ENCODE data around the gene NDUFS5.
A peak's percentile ranks its signal among the peaks of the same experiment; 100 is the strongest.
"Not testable (repeated sequence)": the region's sequence is repeated elsewhere in the genome, so short reads cannot be mapped to it uniquely, and the experiment has no call there.

NDUFS5 gene

DNA sequence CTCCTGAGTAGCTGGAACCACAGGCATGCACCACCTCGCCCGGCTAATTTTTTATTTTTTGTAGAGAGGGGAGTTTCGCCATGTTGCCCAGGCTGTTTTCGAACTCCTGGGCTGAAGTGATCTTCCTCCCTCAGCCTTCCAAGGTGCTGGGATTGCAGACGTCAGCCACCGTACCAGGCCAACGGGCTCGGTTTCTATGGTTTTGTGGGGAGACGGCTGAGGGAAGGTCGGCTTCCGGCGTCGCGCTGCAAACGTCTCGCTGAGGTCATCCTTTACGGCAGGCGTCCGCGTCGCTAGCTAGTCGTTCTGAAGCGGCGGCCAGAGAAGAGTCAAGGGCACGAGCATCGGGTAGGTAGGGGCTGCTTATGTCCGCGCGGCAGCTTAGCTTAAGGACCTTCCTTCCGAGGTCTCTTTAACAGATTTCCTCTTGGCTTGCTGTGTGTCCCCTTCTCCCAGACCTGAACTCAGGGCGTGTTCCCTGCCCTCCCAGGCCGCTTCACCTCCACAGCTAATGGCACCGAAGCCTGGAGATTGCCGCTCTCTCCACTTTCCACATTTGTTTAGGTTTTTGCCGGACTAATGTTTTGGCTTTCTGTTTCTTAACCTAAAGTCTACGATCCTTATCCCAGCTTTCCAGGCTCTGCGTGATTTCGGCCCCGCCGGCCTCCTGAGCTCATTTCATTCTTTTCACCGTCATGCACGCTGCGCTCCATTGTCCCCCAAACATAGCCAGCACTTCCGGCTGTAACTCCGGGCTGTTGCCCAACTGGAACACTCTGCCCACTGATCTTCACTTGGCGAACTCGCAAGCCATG lies at the start of gene NDUFS5:
Gene NDUFS5, plus strand, starts transcription at position 300 of the 815 bp plus-strand sequence. CDS start 2,375 bp downstream, outside the sequence.
- DNase-seq, result peak; percentile 79

DNA sequence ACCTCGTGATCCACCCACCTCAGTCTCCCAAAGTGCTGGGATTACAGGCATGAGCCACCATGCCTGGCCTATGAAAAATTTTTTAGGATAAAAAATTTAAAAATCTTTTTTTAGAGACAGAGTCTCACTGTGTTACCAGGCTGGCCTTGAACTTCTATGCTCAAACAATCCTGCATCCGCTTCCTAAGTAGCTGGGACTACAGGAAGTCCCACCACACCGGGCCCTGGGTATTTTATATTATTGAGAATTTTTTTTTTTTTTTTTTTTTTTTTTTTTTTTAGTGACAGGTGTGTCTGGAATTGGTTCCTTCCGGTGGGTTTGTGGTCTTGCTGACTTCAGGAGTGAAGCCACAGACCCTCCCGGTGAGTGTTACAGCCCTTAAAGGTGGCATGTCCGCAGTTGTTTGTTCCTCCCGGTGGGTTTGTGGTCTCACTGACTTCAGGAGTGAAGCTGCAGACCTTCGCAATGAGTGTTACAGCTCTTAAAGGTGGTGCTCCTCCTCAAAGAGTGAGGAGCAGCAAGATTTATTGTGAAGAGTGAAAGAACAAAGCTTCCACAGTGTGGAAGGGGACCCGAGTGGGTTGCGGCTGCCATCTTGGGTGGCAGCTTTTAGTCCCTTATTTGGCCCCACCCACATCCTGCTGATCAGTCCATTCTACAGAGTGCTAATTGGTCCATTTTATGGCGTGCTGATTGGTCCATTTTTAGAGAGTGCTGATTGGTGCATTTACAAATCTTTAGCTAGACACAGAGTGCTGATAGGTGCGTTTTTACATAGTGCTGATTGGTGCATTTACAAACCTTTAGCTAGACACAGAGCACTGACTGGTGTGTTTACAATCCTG lies 48.5 kb upstream of the NDUFS5 start:
- peak; percentile 73 for DNase-seq

DNA sequence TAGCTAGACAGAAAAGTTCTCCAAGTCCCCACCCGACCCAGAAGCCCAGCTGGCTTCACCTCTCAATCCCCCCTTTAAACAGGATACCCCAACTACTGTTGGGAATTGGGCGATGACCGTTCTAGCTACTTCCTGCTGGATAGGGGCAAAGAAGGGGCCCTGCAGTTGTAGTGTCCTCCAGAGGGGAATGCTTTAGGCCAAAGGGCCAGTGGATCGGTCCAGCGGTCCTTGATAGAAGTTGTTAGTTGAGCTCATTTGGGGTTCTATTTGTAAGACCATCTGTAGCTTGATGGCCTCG lies 48.0 kb upstream of the NDUFS5 start:
- peak; percentile 30 for DNase-seq

DNA sequence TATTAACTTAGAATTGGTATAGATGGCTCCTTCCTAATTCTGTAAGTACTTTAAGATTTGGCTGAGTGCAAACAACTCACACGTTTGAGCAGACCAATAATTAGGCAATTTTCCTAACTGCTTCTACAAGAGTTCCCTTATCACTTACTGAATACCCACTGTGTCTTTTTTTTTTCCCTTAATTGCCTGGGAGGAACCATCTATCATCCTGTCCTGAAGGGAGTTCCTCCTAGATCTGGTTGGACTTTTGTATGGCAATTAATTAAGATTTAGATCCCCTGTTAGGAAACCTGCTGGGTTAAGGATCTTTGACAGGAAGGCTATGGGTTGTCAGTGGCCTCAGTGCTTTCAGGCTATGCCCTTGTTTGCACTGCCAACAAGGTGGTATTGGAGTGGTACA lies 46.8 kb upstream of the NDUFS5 start:
- DNase-seq, result not testable (repeated sequence)

DNA sequence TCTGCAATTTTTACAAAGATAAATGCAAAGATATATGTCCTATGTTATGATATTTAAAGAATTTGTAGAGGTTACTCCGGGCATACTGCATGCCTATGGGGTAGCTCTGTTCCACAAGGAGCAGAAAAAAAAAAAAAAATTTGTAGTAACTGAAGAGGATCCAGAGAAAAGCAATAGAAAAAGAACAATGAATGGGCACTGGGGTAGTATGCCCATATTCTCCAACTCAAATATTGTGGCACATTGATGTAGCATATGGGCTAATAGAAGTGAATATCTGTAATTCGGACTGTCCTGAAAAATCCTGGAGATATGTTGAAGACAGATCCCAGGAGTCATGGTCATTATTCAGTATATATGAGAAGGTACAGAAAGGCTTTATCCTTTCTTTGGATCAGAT lies 36.2 kb upstream of the NDUFS5 start:
- DNase-seq, result no peak

DNA sequence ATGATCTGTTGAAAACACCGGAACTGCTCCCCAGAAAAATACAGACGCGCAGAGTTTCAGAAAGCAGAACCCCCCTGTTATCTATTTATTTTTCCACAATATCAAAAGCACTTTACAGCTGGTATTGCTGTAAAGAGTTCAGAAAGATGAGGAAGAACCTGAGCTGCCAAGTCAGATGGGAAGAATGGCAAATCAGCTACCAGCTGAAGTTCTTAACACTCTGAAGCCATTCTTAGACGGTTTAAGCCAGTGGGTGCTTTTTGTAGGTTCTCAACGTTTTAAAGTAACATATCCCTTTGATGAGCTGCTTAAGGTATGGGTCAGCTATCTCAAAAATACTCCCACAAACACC lies 35.8 kb upstream of the NDUFS5 start:
- DNase-seq, result no peak

DNA sequence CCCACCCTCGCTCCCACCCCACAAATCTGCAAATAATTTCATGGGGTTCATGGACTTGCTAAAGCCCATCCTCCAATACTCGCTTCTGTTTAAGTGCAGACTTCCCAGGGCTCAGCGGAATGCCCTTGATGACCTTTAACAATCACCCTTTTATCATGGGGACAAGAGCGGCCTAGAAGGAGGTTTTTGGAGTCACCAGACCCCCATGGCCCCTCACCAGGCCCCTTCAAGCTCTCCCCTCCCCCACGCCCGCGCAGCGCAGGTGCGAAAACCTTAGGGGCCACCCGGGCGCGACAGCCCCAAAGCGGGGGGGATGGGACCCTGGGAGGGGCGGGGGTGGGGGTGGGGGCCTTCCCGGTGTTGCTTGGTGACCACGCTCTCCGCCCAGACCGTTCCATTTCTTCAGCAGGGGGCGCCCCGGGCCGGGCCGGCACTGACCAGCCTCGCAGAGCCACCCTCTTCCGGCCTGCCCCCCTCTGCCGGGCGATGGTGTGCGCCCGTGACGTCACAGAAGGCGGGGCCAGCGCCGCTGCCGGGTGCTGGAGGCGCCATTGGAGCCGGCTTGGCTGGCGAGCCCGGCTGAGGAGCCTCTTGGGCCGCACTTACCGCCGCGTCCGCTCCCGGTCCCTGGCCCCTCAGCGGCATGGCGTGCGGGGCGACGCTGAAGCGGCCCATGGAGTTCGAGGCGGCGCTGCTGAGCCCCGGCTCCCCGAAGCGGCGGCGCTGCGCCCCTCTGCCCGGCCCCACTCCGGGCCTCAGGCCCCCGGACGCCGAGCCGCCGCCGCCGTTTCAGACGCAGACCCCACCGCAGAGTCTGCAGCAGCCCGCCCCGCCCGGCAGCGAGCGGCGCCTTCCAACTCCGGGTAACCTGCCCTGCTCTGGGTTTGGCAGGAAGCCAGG lies 35.2 kb upstream of the NDUFS5 start, which contains the start of gene AKIRIN1:
Gene AKIRIN1, plus strand, starts transcription at position 539 of the 900 bp plus-strand sequence. Its CDS starts 105 bp downstream, at position 644.
- peak; percentile 97 for DNase-seq

DNA sequence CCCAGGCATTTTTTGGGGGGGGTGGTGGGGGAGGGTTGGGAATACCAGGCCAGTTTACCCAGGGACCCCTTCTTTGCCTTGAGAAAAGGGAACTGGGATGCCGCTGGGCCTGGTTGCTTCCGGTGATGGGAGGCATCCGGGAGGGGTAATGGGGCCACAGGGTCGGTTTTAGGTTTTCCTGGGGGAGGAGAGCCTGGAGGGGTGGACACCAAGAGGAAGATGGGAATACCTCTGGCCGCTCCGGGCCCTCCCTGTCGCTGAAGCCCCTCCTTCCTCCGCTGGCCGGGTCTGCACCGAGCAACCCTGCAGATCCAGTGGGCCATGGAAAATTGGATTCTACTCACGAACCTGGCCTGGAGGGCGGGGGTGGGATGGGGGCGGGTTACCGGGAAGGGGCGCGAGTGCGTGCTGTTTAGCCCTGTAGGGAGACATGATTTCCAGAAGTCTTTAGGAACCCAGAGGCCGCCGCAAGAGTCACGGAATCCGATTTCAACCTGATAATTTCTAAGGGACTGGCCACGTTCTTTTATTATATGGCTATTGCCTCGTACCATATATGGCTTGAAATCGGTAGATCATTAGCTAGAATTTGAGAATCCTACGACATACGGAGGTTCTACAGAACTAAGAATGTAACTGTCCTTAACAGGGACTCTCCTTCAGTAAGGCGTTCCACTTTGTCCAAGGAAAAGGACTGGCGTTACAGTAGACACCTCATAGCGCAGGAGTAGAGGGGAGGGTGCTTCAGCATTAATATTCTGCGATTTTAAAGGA lies 34.3 kb upstream of the NDUFS5 start:
- no peak for DNase-seq

DNA sequence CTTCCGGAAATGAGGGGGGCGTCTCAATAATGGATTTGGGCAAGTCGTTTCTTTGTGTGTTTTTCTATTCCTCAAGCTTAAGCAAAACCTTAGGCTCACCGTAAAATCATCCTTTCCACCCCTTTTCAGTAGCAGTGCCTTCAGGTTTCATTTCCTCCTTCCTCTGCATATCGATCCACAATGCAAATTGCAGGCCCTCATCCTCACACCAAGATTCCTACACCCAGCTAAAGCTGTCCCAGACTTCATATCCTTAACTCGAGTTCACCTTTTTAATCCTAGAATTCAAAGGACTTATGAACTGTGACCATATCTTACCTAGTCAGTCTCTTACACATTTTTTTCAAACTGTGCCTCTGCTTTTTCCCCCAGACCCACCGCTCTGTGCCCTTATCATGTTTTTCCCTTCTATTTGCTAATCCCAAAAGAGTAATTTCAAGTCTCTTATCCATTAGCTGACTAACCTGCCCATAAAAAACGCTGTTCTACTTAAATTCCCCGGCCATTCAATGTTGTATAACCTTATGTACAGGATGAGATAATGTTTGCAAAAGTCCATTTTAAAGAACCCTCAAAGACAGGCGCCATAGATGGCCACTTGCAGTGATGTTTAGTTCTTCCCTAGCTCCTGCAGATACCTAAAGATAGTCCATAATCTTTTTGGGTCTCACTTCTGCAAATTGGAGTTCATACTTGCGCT lies 33.6 kb upstream of the NDUFS5 start:
- DNase-seq, result no peak

DNA sequence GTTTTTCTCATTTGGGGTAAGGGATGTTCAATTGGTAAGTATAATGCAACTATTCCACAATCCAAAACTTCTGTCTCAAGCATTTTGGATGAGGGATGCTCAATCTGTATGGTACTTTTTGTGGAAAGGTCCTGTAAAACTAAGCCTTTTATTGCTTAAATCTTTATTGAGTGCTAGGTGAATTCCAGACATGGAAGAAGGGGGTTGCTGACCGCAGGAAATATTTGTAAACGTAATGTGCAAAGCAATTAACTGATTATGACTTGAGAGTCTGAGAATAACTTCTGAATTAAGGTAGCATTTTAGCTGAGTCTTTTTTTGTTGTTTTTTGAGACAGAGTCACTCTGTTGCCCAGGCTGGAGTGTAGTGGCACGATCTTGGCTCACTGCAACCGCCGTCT lies 32.0 kb upstream of the NDUFS5 start:
- DNase-seq, result no peak

DNA sequence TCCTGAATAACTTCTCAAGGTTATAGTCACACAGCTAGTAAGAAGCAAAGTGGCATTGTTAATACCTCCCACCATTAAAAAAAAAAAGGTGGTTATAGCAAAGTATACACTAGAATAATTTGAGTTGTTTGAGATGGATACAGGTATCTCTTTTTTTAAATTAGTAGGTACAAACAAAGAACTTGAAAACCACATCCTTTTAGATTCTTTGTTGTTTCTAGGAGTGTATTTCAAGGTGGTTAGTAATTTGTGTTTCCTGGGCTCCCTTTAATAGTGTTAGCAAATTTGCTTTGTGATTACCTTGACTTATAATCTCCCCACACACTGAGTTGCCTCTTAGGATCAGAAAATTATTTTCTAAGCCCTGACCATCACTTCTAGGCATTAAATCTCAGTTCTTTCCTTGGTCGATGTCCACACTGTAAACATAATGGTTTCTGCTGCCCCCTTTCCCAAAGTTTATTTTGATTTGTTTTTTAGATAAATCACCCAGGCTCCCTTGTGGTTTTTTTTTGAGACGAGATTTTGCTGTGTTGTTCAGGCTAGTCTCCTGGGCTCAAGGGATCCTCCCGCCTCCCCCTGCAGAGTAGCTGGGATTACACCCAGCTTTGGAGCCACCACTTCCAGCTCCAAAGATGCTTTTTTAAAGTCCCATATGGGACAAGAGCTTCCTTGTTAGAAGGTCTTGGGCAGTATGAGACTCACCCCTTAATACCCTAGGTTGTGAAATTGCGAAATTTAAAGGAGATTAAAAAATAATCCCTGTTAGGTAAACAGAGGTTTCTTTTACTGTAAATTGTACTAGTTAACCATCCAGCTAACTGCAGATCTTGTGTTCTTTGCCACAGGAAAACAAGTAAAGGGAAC lies 28.9 kb upstream of the NDUFS5 start:
- no peak for DNase-seq

DNA sequence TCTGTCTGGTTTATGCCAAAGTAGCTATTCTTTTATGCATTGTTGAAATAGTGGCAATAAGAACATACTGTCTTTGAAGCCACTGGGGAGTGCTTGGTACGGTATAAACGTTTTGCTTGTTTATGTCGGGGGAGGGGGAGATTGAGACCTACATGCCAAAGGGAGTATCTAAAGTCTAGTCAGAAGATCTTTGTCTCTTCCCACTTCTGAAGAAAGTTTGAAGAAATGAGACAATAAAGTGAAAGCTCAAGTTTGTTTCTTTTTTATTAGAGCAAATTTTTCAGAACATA lies 28.3 kb upstream of the NDUFS5 start:
- no peak for DNase-seq

DNA sequence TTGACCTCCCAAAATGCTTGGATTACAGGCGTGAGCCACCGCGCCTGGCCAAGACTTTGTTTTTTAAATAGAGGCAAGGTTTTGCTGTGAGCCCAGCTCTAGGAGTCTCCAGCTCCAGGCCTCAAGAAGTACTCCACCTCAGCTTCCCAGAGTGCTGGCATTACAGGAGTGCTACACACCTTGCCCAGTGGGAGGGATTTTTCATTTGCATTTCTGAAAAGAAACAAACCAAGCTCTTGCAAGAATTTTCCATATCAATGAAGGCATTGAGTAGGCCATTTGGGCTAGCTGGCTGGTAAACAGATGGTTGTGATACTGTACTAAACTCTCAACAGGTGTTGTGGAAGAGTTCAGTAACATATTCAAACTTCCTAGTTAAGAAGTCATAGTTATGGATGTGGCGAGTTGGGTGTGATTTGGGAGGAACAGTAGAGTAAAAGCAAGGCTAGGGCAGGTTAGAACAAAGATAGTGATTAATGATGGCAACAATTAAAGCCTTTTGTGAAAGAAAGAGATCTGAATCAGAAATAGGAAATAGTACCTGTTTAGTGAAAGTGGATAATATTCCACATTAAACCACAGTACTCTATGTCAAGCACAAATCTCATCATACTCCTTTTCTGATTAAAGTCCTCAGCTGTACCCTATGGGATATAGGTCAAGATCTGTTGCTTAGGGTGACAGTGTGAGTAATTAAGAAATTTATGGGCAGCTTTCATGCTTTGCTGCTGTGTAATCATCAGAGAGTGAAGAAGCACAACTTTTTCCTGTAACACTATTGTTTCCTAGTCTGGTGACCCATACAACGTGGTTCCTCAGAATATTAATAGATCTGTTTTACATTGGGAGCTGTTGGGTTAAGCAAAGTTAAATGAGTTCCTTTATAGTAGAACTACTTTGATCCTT lies 24.4 kb upstream of the NDUFS5 start:
- DNase-seq, result no peak

DNA sequence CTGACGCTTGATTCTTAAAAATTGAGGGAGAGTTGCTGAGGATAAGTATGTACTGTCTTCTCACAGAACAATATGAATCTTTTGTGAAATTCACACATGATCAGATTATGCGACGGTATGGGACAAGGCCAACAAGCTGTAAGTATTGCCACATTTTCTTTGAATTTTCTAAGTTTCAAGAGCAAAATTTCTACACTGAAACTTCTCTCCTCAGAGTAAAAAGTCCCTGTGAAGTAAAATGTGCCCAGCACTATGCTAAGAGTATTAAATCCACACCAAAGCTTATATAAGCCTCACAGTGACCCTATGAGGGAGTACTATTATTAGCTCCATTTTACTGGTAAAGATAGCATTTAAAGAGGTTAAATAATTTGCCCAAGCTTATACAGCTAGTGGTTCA lies 22.9 kb upstream of the NDUFS5 start:
- DNase-seq, result no peak

DNA sequence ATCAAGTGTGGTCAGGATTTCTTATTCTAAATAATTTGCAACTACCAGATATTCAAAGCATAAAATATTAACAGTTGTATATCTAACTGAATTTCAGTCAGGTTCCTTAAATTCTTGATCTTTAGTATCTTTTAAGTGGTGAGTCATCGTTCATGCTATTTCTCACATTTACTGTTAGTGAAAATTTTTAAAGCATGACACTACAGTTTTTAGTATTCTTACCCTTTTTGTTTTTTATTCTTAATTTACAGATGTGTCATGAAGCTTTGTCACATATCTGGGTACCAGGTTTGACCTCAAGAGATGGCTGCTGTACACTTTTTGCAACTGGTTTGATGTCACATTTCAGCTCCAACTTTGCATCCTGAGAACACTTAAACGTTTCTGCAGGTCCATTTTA lies 22.4 kb upstream of the NDUFS5 start:
- DNase-seq, result no peak

DNA sequence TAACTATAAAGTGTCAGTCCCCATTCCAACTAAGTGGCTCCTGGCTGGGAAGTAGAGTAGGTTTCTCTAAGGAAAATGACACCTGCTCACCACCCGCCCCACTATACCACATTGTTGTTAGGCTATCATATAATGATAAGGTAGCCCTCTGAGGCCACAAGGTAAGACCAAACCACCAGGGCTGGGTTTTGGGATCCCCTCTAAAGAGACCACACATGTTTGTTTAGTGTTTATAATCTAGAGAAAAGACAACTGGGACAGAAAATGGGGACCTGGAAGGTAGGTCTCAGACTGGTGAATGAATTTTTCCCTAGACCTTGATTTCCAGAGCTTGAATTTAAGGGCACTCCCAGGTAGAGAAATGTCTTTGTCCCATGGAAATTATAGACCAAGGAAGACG lies 19.9 kb upstream of the NDUFS5 start:
- no peak for DNase-seq

DNA sequence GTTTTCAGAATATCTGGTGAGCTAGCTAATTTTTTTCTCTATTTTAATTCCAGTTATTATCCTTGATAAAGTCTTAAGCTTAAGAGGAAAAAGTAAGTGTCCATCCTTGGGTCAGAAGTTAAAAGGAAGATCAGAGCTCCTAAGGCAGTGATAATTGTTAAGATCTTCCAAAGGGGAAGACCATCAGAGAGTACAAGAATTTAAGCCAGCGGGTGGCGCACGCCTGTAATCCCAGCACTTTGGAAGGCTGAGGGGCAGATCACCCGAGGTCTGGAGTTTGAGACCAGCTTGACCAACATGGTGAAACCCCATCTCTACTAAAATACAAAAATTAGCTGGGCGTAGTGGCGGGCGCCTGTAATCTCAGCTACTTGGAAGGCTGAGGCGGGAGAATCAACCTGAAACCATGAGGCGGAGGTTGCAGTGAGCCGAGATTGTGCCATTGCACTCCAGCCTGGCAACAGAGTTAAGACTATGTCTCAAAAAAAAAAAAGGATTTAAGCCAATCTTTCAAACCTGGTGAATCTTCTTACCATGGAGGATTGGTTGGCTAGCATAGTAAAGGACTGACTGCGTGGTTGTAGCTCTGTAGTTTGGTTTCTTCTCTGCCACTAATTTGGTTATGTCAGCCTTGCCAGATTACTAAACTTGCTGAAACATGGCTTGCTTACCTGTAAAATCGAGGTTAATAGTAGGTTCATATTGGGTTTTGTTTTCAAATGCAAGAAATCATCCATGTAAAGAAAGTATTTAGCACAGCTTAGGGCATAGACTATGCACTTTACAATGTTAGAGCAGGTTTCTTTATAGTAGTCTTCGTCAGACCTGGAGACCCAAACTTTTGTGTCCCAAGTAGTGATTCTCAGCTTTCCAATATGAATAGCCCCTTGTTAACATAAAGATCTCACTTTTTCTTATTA lies 19.2 kb upstream of the NDUFS5 start:
- no peak for DNase-seq

DNA sequence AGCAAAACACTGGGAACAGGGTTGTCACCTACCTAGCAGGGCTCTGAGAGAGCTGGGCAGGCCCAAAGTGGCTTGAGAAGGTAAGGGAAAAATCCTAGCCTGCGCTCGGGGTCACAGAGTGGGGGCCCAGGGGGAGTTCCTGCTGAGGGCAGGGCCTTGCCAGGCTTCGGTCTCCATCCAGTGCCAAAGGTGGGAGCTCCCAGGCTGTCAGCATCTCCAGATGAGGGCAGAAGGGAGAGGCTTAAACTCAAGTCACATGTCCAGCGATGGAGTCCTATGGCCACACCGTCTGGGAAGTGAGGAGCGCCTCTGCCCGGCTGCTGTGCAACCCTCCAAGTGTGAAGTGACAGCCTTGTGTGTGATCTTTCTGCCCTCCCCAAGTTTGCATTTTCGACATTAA lies 11.2 kb upstream of the NDUFS5 start:
- not testable (repeated sequence) for DNase-seq
